Osteoblast (primary cell): ENCODE results near the gene TCF7L2. TPM values are rescaled to one million over a fixed set of nuclear protein-coding genes. Genes with fewer than 3 reads are reported as not detected.

Experiments
- DNase-seq: peaks from one replicate; pipeline ENCODE4 v3.0.0; 2011; ENCODE audit warnings: low spot score, mixed read lengths; ENCODE audit not compliant: insufficient read length; ENCODE audit errors: missing footprints
- H2AFZ ChIP-seq: 2 replicates; pipeline ENCODE4 v1.6.0; 2011; ENCODE audit warnings: mild to moderate bottlenecking, low read length
- H3K27ac ChIP-seq: 2 replicates; pipeline ENCODE4 v1.5.1; 2011; ENCODE audit warnings: mild to moderate bottlenecking, low read depth, low read length, moderate library complexity
- H3K27me3 ChIP-seq: 2 replicates; pipeline ENCODE4 v1.6.0; 2012; ENCODE audit warnings: mild to moderate bottlenecking, control low read depth, inconsistent platforms, low read length, moderate library complexity; ENCODE audit not compliant: insufficient read depth
- H3K36me3 ChIP-seq: 2 replicates; pipeline ENCODE4 v1.5.1; 2011; ENCODE audit warnings: mild to moderate bottlenecking, low read length, control low read depth, moderate library complexity; ENCODE audit not compliant: insufficient read depth
- H3K4me1 ChIP-seq: 2 replicates; pipeline ENCODE4 v1.5.1; 2011; ENCODE audit warnings: mild to moderate bottlenecking, low read length, control low read depth, moderate library complexity; ENCODE audit not compliant: insufficient read depth
- H3K4me2 ChIP-seq: 2 replicates; pipeline ENCODE4 v1.6.0; 2011; ENCODE audit warnings: mild to moderate bottlenecking, low read length; ENCODE audit not compliant: insufficient read depth
- H3K4me3 ChIP-seq: fragments of 200-600 bp; sonication (generic); 3 replicates; pipeline ENCODE4 v1.5.1; 2012; ENCODE audit warnings: mild to moderate bottlenecking, low read length, inconsistent platforms; ENCODE audit not compliant: insufficient read depth
- H3K79me2 ChIP-seq: 2 replicates; pipeline ENCODE4 v1.6.0; 2012; ENCODE audit warnings: mild to moderate bottlenecking, low read length, control low read depth, inconsistent platforms; ENCODE audit not compliant: insufficient read depth
- H3K9me3 ChIP-seq: 2 replicates; pipeline ENCODE4 v1.5.1; 2011; ENCODE audit warnings: low read depth, low read length, control low read depth
- H4K20me1 ChIP-seq: 2 replicates; pipeline ENCODE4 v1.6.0; 2012; ENCODE audit warnings: mild to moderate bottlenecking, low read length, control low read depth; ENCODE audit not compliant: insufficient read depth
- CTCF ChIP-seq: IDR thresholded peaks from 2 replicates; pipeline ENCODE4 v1.5.1; 2011; ENCODE audit warnings: mild to moderate bottlenecking, low read depth, low read length, moderate library complexity; ENCODE audit errors: extremely low read depth
- total RNA-seq: library from RNA; depleted of rRNA; stranded (reverse); fragments of >200 nt; gene quantifications from 2 replicates; pipeline ENCODE4 v1.2.3, GENCODE V29; 2012

Gene TCF7L2
- total RNA-seq, 1 donor, result 9.0 TPM

DNA sequence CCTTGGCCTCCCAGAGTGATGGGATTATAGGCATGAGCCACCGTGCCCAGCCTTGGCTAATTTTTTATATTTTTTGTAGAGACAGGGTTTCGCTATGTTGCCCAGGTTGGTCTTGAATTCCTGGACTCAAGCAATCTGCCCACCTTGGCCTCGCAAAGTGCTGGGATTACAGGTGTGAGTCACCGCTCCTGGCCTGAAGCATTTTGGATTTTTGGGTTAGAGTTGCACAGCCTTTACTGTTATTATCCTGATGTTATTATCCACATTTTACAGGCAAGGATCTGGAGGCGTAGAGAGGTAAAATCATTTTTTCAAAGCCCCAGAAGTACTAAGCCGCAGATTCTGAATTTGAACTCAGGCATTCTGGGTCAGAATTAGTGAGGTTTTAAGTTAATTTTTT lies 75.4 kb downstream of the TCF7L2 start:
- no peak for DNase-seq
- no peak overlapping the region for H3K4me2 ChIP-seq
- H3K4me1 ChIP-seq, result peaks cover 33% of the 10 kb centered on the region
- H3K27me3 ChIP-seq, result no peaks in the 10 kb centered on the region
- no peak for TF ChIP-seq CTCF
- peaks cover 42% of the 10 kb centered on the region for H3K79me2 ChIP-seq
- H2AFZ ChIP-seq, result no peak overlapping the region
- H3K36me3 ChIP-seq, result no peaks in the 10 kb centered on the region
- H4K20me1 ChIP-seq, result peaks cover 47% of the 10 kb centered on the region
- H3K4me3 ChIP-seq, result no peak overlapping the region
- no peak overlapping the region for H3K27ac ChIP-seq
- H3K9me3 ChIP-seq, result no peaks in the 10 kb centered on the region

- Histone ChIP-seq H4K20me1 (peaks cover 43% of the 10 kb centered on the region), H2AFZ (no peak overlapping the region), H3K4me2 (peak overlapping the region; percentile 11), H3K27ac (peak overlapping the region; percentile 66), H3K27me3 (no peaks in the 10 kb centered on the region), H3K4me1 (peaks cover 33% of the 10 kb centered on the region), H3K79me2 (peaks cover 40% of the 10 kb centered on the region), H3K9me3 (no peaks in the 10 kb centered on the region), H3K4me3 (no peak overlapping the region), H3K36me3 (no peaks in the 10 kb centered on the region)
- no peak for TF ChIP-seq CTCF
- DNase-seq, result peak; percentile 89
These were observed 76.6 kb downstream of the TCF7L2 start for GRCh38 chr10:113026679-113027078.

GRCh38 chr10:113027230-113027573 lies 77.2 kb downstream of the TCF7L2 start:
- no peak for TF ChIP-seq CTCF
- no peaks in the 10 kb centered on the region for H3K36me3 ChIP-seq
- peaks cover 39% of the 10 kb centered on the region for H4K20me1 ChIP-seq
- no peaks in the 10 kb centered on the region for H3K27me3 ChIP-seq
- peaks cover 40% of the 10 kb centered on the region for H3K79me2 ChIP-seq
- H3K4me2 ChIP-seq, result peak overlapping the region; percentile 11
- H2AFZ ChIP-seq, result no peak overlapping the region
- H3K9me3 ChIP-seq, result no peaks in the 10 kb centered on the region
- no peak for DNase-seq
- peaks cover 33% of the 10 kb centered on the region for H3K4me1 ChIP-seq
- peak overlapping the region; percentile 66 for H3K27ac ChIP-seq
- H3K4me3 ChIP-seq, result no peak overlapping the region

GRCh38 chr10:113027574-113028455 lies 77.8 kb downstream of the TCF7L2 start:
- H3K79me2 ChIP-seq, result peaks cover 43% of the 10 kb centered on the region
- H4K20me1 ChIP-seq, result peaks cover 38% of the 10 kb centered on the region
- no peak for DNase-seq
- no peaks in the 10 kb centered on the region for H3K9me3 ChIP-seq
- peak overlapping the region; percentile 22 for H3K4me3 ChIP-seq
- peak overlapping the region; percentile 66 for H3K27ac ChIP-seq
- H2AFZ ChIP-seq, result no peak overlapping the region
- peaks cover 33% of the 10 kb centered on the region for H3K4me1 ChIP-seq
- H3K4me2 ChIP-seq, result peak overlapping the region; percentile 76
- no peaks in the 10 kb centered on the region for H3K27me3 ChIP-seq
- no peak for TF ChIP-seq CTCF
- H3K36me3 ChIP-seq, result no peaks in the 10 kb centered on the region
